ENCODE results near the gene ZNF614. TPM values are rescaled to one million over a fixed set of nuclear protein-coding genes. Genes with fewer than 3 reads are reported as not detected.
"Not testable (repeated sequence)": the region's sequence is repeated elsewhere in the genome, so short reads cannot be mapped to it uniquely, and the experiment has no call there.

ZNF614 gene
- total RNA-seq, 1 donor from 2014 or later = 2.5 TPM

- DNase-seq (ENCODE audit: low read depth) = peak; percentile 89
- no peak for TF ChIP-seq CTCF (conservative IDR thresholded peaks at IDR 0.05; ENCODE audit: low read depth, low read length)
- peak within 1 kb of the TSS; percentile 86 for H3K4me3 ChIP-seq (ENCODE audit: low read depth, low read length)
Measured at GRCh38 chr19:51986309-51987291, 41.6 kb downstream of the ZNF614 start, which contains the start of gene ZNF350. Gene ZNF350, minus strand, starts transcription at chr19:51986840. Its CDS starts 12,480 bp downstream, at chr19:51974360.

GRCh38 chr19:51983361-51983760, 44.8 kb downstream of the ZNF614 start:
- DNase-seq (ENCODE audit: low read depth) = no peak
- TF ChIP-seq CTCF (conservative IDR thresholded peaks at IDR 0.05; ENCODE audit: low read depth, low read length) = no peak

GRCh38 chr19:51980926-51981325, 47.3 kb downstream of the ZNF614 start:
- DNase-seq (ENCODE audit: low read depth); H3K4me3 ChIP-seq (ENCODE audit: low read depth, low read length): not testable (repeated sequence)

More at GRCh38 chr19:51983361-51983760, 44.8 kb downstream of the ZNF614 start:
- no peak overlapping the region for H3K4me3 ChIP-seq (ENCODE audit: low read depth, low read length)

- no peak for TF ChIP-seq CTCF (conservative IDR thresholded peaks at IDR 0.05; ENCODE audit: low read depth, low read length)
- peak; percentile 20 for DNase-seq (ENCODE audit: low read depth)
- H3K4me3 ChIP-seq (ENCODE audit: low read depth, low read length) = no peak overlapping the region
Measured at GRCh38 chr19:51980116-51980736, 48.0 kb downstream of the ZNF614 start.

- no peak overlapping the region for H3K4me3 ChIP-seq (ENCODE audit: low read depth, low read length)
- no peak for TF ChIP-seq CTCF (conservative IDR thresholded peaks at IDR 0.05; ENCODE audit: low read depth, low read length)
- no peak for DNase-seq (ENCODE audit: low read depth)
Measured at GRCh38 chr19:51978882-51979281, 49.3 kb downstream of the ZNF614 start.

- TF ChIP-seq CTCF (conservative IDR thresholded peaks at IDR 0.05; ENCODE audit: low read depth, low read length) = no peak
- H3K4me3 ChIP-seq (ENCODE audit: low read depth, low read length) = no peak overlapping the region
- no peak for DNase-seq (ENCODE audit: low read depth)
Measured at GRCh38 chr19:51977346-51977745, 50.8 kb downstream of the ZNF614 start.

GRCh38 chr19:51976852-51977251, 51.3 kb downstream of the ZNF614 start:
- TF ChIP-seq CTCF (conservative IDR thresholded peaks at IDR 0.05; ENCODE audit: low read depth, low read length) = no peak

GRCh38 chr19:51975787-51976186, 52.4 kb downstream of the ZNF614 start:
- not testable (repeated sequence) for DNase-seq (ENCODE audit: low read depth); H3K4me3 ChIP-seq (ENCODE audit: low read depth, low read length)

More at GRCh38 chr19:51976852-51977251, 51.3 kb downstream of the ZNF614 start:
- no peak overlapping the region for H3K4me3 ChIP-seq (ENCODE audit: low read depth, low read length)
- no peak for DNase-seq (ENCODE audit: low read depth)

All from epithelial cell of proximal tubule (primary cell).